GM21529 (cell line): ENCODE data around the gene GABRR2.
"Not testable (repeated sequence)": the region's sequence is repeated elsewhere in the genome, so short reads cannot be mapped to it uniquely, and the experiment has no call there.

Experiments used
- ATAC-seq: cut with Tn5 transposase; IDR thresholded peaks from one replicate; pipeline ENCODE4 v1.9.1; 2021; ENCODE audit not compliant: unreplicated experiment

The GABRR2 gene

DNA sequence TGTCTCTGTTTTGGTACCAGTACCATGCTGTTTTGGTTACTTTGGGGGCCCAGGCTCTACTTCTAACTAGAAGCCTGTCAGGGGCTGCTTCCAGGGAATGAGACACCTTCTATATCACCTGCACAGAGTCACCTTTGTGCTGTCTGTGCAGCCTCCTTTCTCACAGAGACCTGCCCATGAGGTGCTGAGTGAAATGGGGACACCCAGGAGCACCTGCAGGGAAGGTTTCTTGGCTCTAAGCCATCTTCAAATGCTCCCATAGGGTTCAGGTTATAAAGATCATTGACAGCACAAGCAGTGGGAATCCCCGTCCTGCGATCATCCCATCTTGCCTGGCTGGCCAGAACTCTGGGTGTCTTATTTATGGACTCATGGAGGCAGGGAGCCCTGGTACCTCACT is 19.1 kb downstream of the GABRR2 start:
- ATAC-seq = no peak

DNA sequence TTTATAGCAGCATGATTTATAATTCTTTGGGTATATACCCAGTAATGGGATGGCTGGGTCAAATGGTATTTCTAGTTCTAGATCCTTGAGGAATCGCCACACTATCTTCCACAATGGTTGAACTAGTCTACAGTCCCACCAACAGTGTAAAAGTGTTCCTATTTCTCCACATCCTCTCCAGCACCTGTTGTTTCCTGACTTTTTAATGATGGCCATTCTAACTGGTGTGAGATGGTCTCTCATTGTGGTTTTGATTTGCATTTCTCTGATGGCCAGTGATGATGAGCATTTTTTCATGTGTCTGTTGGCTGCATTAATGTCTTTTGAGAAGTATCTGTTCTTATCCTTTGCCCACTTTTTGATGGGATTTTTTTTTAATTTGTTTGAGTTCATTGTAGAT is 20.0 kb downstream of the GABRR2 start:
- ATAC-seq = not testable (repeated sequence)

DNA sequence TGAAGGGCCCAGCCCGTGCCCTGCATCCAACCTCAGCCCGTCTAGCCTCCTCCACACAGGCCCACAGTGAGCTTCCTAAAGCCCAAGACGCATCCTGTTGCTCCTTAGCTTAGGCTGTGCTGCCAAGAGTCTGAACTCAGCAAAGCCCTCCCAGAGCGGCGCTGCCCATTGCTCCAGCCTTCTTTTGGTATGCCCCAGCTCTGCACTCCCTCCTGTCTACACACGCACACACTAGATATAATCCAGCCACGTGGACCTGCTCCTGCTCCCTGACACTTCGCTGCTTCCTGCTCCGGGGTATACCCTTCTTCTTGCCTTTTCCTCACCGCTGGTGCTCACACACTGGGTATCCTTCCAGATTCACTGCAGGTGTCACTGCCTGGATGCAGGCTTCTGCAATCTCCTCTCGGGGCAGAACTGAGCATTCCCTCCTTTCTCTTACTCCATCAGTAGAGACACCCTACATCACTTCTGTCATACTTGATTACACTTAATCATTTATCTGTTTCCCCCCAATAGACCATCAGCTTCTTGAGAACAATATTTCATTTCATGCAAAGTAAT is 23.8 kb downstream of the GABRR2 start:
- ATAC-seq = no peak

DNA sequence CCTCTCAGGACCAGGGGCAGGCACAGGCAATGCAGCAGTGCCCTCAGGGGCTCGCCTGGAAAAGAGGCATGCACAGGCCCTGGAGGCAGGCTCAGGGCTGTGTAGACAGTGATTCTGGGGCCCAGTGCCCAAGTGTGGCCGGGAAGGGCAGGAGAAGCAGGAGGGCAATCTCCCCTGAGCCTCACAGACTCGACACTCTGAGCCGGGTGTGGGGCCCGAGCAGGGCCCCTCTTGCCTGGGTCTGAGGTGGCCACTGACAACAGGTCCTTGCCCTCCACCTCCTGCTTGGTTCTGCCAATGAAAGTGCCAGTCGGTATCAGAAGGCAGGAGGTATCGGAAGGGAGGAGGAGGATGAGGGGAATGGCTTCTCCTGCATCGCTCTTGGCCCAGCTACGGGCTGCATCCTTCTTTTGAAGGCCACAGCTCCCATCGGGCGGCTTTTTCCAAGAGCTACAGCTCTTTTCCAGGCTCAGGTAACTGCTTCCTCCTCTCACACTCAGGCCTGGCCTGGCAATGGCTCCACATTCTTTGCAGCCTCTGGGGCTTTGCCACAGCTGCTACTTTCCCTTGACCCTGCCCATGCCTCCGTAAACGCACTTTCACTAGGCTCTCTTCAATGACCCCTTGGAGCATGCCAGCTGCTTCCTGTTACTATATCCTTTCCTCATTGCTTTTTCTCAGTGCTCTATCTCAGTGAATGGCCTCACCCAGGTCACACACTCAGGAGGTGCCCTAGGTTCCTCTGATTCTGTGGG is 24.5 kb downstream of the GABRR2 start:
- no peak for ATAC-seq

DNA sequence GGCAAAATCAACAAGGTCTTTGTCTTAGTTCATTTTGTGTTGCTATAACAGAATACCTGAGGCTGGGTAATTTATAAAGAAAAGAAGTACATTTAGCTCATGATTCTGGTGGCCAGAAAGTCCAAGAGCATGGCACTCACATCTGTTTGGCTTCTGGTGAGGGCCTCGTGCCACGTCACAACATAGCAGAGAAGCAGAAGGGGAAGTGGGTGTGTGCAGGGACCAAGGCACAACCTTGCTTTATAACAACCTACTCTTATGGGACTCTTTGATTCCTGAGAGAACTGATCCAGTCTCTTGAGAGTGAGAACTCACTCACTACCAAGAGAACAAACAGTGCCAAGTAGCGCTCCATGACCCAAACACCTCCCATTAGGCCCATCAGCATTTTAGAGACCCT is 25.4 kb downstream of the GABRR2 start:
- ATAC-seq = no peak

DNA sequence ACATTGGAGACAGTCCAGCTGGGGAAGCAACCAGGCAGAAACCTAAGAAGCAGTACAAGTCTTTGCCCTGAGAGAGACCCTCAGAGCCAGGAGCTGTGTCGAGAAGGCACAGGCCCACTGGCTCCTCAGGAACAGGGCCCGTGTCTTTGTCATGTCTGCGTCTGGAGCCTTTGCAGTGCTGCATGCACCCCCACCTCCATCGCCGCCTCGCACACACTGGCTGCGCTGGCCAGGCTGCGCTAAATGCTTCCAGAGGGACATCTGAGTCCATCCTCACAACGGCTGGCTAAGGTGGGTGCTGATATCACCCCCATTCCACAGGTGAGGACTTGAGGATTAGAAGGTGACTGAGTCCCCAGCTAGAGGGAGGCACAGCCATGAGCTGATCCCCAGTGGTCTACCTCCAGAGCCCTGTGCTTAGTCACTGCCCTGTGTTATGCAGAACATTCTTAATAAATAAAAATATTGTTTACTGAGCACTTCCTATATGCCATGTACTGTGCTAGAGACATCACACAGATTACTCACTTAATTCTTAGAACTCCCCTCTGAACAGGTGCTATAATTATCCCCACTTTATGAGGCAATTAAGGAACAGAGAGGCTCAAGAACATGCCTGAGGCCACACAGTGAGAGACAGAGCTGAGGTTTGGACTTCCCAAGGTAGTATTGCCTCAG is 27.6 kb downstream of the GABRR2 start:
- no peak for ATAC-seq

DNA sequence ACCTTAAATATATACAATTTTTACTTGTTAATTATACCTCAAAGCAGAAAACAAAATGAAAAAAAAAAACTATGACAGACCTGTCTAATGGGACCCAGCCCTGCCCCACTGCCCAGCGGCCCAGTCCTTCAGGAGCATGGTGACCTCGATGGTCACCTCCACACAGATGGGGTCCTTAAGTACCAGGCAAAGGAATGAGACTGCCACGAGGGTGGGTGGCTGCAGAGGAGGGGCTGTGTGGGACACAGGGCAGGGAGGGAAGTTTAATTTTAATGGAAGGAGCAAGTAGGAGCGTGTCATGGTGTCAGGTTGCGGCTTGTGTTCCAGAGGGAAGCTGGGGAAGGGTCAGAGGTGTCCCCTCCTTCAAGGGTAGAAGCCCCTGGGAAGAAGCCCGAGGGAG is 28.6 kb downstream of the GABRR2 start:
- no peak for ATAC-seq

DNA sequence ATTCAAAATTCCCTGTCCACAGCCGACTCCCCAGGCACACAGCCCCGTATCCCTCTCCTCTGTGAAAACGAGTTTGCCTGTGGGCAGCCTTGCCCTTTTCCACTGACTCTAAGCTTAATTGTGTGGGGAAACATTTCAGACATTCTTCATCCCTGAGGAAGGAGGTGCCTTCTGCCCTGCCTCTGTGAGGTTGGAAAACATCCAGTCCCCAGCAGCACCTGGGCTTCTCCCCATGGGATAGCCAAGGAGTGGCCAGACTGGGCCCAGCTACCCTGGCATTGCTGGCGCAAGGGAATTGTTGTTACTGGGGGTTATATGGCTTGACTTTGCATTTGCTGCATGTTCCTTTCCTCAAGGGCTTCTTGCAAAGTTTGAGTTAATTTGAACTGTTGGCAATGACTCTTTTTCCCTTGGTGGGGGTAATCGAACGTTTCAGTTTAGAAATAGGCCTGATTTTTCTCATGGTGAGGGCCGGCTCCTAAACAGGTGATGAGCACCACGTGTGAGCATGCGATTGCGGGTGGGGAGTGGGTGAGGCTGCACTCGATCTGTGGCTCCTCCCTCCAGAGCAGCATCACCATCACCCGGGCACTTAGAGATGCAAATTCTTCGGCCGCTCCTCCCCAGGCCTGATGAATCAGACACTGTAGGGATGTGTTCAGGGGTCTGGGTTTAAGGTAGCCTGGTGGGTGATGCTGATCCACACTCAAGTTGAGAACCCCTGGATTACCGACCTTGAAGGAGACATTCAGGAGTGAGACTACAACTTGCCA is 29.9 kb downstream of the GABRR2 start:
- ATAC-seq = no peak

DNA sequence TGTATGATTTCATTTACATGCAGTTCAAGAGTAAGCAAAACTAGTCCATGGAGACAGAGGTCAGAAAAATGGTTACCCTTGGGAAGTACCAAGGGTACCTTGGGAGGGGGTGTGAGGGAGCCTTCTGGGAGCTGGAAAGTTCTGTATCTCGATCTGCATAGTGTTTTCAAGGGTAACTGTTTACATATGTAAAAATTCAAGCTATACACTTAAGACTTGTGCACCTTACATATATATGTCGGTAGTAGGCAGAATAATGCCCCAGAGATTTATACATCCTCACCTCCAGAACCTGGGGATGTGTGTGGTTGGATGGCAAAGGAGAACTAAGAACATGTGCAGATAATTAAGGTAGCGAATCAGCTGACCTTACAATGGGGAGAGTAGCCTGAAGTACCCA is 31.0 kb downstream of the GABRR2 start:
- ATAC-seq = no peak

DNA sequence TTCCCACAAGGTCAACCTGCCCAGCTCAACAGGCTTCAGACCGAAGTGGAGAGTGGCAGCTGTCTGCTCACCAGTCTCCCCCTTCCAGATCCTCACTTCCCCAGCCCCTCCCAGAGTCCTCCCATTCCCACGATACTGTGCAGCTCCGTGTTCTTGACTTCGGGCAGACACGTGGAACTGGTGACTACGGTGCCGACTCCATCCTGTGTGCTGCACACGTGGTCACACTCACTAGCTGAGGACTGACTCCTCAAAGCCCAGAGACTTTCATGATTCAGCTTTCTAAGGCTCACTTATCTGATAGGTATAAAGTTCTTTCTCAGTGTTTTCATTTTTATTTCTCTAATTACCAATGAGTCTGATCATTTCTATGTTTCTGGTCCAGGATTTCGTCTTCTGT is 32.4 kb downstream of the GABRR2 start:
- no peak for ATAC-seq

DNA sequence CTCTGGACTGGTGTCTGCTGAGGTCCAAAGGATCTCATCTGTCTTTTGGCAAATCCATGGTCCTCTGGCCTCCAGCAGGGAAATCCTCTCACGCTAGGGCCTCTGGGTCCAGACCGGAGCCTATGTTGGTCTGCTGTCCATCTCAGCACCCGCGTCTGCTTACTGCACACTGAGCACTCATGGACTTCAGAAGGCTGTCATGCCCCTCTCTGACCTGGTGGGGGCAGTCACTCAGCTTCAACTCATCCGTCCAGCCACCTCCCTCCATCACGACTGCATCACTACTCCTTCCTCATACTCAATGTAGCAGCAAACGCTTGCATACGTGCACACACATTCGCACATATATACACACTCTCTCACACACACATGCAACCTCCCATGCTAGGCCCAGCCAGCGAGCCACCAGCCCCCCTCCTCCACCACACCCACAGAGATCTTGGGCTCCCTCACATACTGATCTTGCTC is 33.3 kb downstream of the GABRR2 start:
- peak; percentile 99 for ATAC-seq

DNA sequence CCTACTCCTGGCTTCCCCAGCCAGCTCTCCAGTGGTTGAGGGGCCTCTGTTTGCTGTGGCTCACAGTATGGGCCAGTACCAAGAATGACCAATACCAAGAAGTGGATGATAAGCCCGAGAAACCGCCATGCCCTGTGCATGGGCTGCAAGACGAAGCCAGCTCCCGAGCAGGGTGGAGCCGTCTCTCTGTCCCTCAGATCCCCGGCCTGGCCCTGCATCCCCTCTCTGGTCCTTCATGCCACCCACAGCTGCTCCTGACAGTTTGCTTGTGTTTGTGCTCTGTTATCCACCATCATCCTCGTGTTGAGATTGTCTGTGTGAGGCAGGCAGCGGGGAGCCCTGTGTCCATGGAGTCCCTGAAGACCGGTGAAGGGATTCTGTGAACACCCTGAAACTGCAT is 36.1 kb downstream of the GABRR2 start:
- ATAC-seq = no peak

DNA sequence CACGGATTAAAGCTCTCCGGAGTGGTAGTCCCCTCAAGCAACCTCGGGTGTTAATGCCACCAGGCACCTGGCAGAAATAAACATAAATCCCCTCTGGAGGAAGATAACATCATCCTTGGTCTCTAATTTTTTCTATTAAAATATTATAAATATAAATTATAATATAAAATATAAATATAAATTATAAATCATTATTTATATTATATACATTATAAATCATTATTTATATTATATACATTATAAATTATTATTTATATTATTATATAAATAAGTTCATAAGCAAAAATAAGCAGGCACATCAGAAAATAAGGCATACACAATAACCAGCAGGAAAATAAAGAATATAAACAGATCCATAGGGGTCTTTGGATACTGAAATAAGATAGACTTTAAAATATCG is 39.2 kb downstream of the GABRR2 start:
- no peak for ATAC-seq

DNA sequence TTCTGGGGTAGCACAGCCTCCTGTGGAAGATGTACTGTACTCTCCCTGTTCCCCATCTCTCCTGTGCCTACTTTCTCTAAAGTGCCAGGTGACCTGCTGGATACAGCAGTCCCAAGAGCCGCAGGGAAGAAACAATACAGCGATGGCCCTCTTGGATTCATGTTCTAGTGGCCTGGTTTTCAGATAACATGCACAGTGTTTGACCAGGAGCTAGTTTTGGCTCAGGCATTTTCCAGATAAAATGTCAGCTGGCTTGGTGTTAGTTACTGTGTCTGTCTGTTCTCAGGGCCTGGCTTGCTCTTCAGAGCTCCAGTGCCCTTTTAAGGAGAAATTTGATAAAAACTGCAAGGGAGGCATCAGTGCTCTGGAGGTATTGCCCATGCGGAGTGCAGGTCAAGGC is 41.3 kb downstream of the GABRR2 start:
- no peak for ATAC-seq

DNA sequence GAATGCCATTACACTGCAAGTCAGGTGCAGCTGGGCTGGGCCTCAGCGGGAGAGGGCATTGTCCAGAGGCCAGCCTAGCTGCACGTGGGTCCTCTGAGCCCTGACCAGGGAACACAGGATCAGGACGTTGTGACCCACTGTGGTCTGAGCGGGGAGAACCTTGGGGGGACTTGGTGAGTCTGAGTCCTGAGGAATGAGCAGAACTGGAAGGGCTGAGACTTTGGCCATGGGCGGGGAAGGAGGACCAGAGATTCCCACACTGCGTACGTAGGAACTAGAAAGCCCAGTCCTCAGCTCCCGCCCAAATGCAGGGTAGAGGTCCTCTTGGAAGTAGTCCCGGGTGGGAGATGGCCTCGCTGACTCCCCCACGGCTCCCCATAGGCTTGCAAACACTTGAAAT is 42.5 kb downstream of the GABRR2 start:
- ATAC-seq = no peak

DNA sequence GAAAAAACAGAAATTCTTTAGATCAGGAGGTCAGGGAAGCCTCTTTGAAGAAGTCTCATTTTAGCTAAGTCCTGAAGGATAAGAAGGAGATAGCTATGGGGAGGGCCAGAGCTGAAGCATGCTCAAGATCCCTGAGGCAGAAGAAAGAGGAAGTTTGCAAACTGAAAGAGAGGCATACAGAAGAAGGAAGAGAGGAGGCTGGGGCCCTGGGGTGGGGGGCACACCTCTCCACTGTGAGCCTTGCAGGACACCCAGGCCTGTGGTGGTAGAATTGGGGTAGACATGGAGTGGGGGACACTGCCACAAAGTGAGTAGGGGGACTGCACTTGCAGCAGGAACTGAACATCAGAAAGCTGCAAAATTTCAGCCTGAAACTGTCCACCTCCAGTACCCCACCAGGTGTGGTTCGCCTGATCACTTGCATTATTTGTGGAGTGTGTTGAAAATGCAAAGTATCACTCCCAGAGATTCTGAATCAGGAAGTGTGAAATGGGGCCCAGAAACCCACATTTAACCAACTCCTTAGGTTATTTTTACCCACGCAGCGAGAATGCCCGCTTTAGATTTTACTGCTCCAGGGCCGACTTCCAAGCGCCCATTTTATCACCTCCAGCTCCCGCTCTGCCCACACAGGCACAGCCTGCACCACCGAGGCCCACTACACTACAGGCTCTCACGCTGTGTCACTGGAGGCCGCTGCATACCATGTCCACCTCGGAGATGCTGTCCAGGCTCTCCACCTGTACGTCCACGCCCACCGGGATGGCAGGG is 44.0 kb downstream of the GABRR2 start:
- peak; percentile 80 for ATAC-seq

DNA sequence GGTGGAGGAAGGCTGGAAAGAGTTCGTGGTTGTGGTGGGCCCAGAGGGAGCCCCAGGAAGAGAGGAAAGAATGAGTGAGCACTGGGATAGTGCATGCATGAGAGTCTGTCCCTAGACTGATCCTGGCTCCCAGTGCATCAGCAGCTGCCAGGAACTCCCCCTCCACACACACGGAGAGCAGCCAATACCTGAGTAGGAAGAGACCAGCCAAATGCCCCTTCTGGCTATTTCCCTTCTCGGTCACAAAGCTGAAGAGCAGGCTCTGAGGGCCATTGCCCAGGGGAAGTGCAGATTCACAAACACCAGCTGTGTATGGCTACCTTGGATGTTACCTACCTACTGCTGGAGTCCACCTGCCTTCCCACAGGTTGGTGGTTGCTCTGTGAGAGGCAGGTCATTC is 45.1 kb downstream of the GABRR2 start:
- no peak for ATAC-seq

DNA sequence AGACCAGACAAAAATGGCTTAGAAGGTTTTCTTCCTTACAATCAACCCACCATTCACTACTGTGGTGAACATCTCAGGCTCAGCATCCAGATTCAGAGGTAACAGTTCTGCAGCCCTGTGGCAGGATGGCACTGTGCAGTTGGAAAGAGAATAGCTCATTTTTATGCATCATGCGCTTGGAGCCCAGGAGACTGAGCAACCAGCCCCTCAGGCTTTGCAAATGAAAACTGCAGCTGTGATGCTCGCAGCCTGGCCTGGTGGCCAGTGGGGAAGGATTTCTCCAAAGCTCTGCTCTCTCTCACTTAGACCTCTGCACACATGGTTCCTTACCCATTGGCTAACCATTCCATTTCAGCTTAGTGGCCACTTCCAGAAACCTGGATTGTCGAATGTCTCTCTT is 45.8 kb downstream of the GABRR2 start:
- ATAC-seq = no peak

DNA sequence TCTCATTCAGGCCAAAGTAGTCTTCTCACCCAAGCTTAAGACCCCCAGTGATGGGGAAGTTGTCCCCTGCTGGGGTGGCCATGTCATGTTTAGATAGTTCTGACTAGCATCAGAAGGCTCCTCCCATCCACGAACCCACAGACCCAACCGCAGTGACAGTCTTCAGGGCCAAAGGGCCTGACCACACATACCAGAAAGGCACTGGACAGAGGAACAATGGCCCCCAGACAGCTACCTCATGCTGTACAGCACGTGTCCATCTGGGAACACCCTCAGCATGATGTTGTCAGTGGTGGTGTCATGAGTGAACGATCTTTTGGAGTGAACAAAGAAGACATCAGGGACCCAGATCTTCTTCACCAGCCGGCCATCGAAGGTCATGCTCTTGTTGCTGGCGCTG is 46.3 kb downstream of the GABRR2 start:
- no peak for ATAC-seq

DNA sequence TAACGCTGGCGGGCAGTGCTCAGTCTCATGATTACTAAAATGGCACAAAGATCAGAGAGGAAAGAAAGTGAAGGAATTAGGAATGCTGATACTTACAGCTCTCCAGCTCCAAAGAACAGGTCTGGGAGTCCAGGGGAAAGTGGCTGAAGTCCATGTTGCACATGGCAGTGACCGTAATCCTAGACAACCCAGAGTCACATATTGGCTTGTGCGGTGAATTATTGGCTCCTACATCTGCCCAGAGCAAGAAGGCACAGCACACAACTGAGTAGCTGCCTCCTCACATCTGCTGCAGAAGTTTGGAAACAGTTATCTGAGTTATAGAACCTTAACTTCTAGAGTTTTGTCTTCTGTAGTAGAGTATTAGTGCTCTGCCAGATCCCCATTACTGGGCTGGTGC is 47.2 kb downstream of the GABRR2 start:
- no peak for ATAC-seq

DNA sequence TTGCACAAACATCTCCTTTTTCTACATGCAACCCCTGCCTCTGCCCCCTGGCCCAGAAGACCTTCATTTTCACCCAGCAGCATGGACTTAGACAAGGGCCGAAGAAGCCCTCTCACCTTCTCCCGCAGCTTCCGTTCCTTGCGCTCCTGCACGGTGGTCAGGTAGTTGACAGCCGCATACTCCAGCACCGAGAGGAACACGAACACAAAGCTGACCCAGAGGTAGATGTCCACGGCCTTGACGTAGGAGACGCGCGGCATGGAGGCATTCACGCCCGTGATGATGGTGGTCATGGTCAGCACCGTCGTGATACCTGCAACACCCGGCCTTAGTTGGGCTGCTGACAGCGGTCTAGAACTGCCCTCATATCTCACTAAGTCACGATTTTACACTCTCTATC is 50.8 kb downstream of the GABRR2 start:
- no peak for ATAC-seq
